NOMO-1 treated with DMSO at 0.1 percent for 48 hours (cell line): Measurements from ENCODE around the gene PRRT3.
"Not testable (repeated sequence)": the region's sequence is repeated elsewhere in the genome, so short reads cannot be mapped to it uniquely, and the experiment has no call there.

Experiments used
- DNase-seq: peaks from one replicate; lab custom pipeline; 2025; ENCODE audit not compliant: unreplicated experiment; lab: John Stamatoyannopoulos, UW

The PRRT3 gene

GRCh38 chr3:9899289-9899791, 52.9 kb downstream of the PRRT3 start:
- no peak for DNase-seq

GRCh38 chr3:9898467-9899241, 53.6 kb downstream of the PRRT3 start:
- no peak for DNase-seq

GRCh38 chr3:9897408-9898372, 54.5 kb downstream of the PRRT3 start:
- DNase-seq: no peak

GRCh38 chr3:9896755-9897407, 55.3 kb downstream of the PRRT3 start:
- not testable (repeated sequence) for DNase-seq

- not testable (repeated sequence) for DNase-seq
These were observed 56.5 kb downstream of the PRRT3 start for GRCh38 chr3:9895715-9896114.
